Measurements from ENCODE around the gene ACOT7.

The ACOT7 gene

DNA sequence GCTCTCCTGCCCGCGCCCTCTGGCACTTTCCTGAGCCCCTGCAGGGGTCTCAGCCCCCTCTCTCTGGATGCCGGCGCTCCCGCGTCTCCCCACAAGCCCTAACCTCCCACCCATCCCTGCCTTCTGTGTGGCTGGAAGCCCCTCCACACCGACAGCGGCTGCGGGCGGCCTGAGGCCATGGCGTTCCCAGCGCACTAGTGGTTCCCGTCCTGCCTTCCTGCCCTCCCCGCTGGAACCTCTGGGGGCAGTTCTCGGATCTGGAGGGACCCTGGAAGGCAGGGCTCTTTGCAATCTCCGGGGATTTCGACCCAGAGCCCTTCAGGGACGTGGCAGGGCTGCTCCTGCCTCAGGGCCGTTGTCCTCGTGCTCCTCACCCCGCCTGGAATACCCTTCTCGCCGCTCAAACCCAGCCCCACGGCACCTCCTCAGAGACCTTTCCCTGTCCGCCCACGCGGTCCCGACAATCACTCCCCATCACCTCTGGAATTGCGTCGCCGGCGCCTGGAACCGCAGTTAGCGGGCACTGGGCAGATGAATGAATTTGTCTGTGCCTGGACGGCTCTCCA lies 30.5 kb upstream of the ACOT7 start:
- no peak for DNase-seq (ENCODE audit: low read depth)

DNA sequence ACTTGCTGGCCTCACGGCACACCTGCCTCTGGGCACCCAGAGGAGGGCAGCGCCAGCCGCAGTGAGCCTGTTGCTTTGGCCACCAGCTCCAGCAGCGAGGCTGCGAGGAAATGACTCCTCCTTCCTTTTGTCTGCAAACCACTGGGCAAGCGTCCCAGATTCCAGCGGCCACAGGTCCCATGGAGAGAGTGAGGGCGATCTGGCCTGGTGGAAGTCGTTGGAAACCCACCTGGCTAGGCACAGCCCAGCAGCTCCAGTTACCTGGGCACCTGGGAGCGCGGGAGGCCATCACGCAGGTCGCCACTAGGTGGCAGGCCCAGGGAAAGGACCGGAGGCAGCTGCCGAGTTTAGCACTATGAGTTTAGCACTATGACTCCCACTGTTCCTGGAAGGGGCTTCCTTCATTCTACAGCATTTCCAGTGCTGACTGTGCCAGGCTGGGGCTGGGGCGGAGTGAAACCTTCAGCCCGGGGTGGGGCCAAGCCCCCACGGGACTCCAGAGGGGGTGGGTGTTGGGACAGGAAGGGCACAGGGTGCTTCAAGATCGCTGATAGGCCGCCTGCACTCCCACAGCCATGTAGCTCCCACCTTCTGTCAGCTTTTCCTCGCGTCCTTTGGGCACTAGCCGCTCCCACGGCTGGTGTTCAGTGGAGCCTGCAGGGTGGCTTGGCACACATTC lies 29.9 kb upstream of the ACOT7 start:
- peak; percentile 38 for DNase-seq (ENCODE audit: low read depth)

DNA sequence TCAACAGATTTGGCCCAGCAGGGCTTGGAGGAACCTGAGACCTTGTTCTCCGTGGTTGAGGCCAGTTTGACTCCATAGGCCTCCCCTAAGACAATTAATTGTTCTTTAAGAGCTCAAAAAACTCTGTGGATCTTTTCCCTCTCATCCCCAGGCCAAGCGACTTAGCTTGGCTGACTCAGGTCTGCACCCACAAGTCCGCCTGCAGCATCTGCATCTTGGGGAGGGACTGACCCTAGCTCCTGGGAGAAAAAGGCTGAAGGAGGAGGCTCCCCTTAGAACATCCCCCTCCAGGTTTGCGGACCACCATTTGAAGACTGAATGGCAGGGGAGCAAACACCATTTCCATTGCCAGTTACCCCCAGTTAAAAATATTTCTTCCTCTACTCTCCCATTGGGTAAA lies 27.7 kb upstream of the ACOT7 start:
- DNase-seq (ENCODE audit: low read depth) = no peak

DNA sequence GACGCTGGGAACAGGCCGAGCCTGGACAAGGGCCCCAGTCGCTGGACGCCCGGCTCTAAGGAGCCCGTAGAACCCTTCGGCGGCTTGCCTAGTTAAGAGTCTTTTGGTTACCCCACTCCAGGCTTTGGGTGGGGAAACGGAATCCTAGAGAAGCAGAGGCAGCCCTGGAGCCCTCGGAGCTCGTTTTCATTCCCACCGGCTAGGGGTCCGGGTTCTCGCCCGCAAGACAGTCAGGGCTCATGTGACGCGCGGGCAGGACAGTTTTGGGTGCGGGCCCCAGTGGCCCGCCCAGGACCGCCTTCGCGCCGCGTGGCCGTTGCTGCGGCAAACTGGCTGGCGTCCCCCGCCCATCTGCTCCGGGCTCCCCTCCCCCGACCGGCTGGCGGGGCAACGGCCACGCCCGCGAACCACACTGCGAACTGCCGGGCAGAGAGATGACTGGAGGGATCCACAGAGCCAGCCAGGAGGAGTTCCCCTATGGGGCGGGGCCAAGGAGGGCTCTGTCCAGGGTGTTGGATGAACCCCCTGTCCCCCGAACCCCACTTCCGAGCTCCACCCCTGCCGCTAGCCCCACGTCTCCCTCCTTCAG lies 27.0 kb upstream of the ACOT7 start:
- DNase-seq (ENCODE audit: low read depth) = no peak

DNA sequence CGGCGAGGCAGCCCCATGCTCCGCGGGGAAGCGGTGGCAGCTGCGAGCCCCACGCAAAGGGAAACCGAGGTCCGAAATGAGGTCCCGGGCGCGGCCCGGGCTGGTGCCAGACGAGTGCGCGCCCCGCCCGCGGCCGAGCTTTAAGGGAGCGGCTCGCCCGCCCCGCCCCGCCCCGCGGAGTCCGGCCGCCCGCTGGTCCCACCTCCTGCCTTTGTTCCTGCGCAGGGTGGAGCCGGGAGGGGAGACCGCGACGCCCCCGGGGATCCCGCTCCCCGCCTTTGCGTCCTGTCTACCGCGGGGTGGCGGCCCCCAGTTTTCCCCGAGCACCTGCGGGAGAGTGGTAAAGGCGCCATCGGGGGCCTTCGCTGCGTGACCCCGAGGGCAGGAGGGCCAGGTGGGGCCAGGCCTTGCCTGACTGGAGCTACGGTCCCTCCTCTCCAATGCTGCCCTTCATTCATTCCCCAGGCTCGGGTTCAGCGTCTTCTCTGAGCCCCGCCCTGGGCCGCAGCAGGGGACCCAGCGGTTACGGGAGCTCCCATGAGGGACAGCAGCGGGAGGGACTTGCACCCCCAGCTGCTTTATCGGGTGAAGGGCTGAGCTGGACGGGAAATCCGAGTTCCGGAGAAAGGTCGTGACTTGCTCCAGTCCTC lies 26.4 kb upstream of the ACOT7 start, which contains the start of gene HES2:
TSS of gene HES2 (minus strand) at position 116 of the 650 bp plus-strand sequence. CDS start at position 17, 99 bp downstream.
- no peak for DNase-seq (ENCODE audit: low read depth)

DNA sequence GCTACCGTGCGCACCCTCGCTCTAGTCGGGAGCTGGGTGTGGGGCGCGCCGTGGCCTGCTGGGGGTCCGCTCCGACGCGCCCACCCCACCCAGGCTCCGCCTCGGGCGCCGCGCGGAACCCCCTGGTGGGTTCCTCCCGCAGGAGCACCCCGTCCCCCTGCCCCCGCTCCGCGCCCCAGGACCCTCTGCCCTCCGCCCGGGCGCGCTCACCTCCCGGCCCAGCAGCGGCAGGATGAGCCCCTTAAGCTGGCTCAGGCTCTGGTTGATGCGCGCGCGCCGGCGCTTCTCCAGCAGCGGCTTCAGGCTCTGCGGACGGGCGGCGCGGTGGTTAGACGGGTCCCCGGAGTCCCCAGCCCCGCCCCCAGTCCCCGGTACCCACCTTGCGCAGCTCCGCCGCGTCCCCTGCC lies 25.8 kb upstream of the ACOT7 start:
- no peak for DNase-seq (ENCODE audit: low read depth)

DNA sequence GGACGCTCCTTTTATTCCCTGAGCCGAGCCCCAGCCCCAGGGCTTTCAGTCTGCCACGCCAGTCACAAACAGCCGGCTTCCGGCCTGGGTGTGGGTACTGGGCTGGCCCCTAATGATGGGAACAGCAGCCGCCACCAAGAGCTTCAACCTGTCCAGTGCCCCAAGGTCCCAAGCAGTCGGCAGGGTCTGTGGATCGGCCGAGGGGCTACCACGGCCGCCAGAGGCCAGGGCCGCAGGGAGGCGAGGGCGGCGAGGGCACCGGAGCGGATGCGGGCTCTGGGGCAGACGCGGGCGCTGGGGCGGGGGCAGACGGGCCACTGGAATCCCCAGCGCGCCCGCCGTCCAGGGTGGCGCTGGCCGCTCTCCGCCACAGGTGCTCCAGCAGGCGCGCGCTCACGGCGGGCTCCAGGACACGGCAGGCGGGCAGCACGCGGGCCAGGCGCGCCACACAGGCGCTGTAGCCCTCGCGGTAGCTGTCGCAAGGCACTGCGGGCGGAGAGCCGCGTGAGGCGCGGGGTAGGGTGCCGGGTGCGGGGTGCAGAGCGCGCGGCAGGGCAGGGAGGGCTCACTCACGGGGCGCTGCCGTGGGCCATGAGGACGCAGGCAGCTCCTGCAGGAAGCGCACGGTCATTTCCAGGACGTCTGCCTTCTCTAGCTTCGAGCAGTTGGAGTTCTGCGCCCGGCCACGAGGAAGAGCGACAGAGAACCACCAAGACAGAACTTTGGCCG lies 25.3 kb upstream of the ACOT7 start:
- DNase-seq (ENCODE audit: low read depth) = no peak

DNA sequence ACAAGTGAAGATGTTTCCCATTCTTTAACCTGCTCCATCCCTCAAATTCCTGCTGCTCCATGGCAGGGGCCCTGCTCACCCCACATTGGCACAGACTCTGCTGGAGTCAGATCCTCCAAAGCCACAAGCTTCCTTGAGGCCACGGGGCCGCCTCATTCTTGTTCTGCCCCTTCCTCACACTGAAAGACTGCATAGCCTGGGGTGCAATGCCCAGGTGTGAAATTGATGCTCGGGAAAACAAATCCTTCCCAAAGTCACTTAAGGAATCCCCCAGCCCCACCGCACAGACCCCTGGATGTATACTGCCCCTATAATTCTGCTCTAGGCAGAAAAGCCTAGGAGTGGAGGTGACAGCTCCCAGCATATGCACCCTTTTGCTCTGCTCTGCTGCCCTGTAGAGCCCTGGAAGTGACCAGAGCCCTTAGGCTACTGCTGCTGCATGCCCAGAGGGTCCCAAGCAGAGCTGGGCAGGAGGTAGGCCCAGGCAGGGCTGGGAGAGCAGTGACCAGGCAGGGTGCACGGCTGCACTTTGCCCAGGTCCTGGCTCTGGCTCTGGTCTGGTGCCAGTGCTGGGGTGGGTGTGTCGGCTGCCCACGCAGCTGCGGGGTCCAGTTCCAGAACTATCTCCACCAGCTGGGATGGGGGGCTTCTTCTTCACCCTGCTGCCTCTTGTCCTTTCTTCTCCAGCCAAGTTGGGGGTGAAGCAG lies 24.5 kb upstream of the ACOT7 start:
- no peak for DNase-seq (ENCODE audit: low read depth)

DNA sequence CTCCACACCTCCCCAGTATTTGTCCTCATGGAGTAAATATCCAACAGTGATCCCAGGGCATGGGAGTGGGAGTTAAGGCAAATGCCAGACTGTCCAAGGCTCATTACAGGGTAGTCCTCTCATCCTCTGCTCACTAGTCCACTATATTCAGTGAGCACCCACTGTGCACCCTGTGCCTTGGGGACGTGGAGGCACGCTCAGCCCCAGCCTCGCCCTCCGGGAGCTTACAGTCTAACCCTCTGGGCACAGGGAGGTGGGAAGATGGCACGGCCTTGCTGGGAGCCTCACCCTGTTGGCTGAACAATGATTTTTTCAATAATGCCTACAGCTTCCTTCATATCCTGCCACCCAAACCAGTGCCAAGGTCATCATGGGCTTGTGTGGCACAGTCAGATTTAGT lies 23.3 kb upstream of the ACOT7 start:
- no peak for DNase-seq (ENCODE audit: low read depth)

DNA sequence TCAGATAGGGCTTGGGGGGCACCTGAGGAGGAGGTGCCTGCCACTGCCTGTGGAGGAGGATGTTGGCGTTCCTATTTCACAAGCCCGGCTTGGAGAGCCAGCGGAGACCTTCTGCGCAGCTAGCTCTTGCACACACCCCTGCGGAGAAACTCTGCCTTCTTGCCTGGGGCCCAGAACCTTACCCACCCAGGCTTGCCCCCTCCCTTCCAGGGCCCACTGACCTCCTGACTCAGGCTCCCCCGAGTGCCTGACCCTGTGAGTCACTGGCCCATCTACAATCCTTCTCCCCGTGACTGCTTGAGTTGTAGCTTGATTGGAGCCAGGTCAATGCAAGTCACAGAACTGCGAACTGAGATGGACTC lies 22.7 kb upstream of the ACOT7 start:
- no peak for DNase-seq (ENCODE audit: low read depth)

DNA sequence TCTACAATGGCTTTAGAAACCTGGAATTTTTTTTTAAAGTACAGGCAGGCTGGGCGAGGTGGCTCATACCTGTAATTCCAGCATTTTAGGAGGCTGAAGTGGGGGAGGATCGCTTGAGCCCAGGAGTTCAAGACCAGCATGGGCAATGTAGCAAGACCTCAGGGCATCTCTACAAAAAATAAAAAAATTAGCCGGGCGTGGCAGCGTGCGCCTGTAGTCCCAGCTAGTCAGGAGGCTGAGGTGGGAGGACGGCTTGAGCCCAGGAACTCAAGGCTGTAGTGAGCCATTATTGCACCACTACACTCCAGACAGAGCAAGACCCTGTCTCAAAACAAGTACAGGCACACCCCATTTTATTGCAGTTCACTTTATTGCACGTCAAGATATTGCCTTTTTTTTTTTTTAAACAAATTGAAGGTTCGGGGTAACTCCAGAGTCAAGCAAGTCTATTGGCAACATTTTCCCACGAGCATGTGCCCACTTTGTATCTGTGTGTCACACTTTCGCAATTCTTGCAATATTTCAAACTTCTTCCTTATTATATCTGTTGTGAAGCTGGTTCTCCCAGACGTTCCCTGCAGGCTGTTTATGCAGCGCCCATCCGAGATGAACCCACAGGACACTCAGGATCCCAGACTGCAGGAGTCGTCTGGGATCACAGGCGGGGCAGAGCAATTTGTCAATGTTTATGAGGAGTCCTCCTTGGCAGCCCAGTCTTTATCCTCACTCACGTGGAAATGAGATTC lies 21.5 kb upstream of the ACOT7 start:
- no peak for DNase-seq (ENCODE audit: low read depth)

DNA sequence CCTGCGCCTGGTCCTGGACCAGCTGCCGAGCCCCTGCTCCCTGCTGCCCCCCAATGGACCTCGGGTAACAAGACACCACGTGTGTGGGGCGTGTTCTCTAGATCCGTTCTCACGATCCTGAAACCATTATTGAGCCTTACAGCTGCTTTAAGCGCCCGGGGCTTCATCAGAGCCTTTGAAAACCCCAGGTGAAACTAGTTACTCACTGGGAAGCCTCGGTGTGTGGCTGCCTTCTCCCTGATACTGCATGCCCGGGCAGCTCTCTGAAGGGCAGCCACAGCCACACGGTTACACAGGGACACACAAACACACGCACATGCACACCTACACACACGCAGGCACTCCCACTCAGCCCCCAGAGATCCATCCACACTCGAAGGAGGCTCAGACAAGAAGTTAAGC lies 20.9 kb upstream of the ACOT7 start:
- no peak for DNase-seq (ENCODE audit: low read depth)

DNA sequence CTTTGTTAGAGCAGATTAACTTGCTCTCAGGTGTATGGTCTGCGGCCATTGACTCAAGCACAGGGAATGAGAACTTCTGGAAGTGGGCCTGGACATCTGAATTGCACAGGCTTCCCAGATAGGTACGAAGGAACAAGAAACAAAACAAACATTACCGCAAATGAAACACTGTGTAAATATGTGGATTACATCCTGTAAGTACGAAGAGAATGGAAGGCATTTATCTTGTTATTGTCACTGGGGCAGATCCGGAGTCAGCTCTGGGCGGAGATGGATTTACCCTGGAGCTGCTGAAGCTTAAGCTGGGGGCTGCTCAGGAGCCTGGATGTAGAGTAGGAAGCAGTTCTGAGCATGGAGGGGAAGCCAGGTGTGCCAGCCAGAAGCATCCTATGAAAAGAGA lies 19.3 kb upstream of the ACOT7 start:
- no peak for DNase-seq (ENCODE audit: low read depth)

DNA sequence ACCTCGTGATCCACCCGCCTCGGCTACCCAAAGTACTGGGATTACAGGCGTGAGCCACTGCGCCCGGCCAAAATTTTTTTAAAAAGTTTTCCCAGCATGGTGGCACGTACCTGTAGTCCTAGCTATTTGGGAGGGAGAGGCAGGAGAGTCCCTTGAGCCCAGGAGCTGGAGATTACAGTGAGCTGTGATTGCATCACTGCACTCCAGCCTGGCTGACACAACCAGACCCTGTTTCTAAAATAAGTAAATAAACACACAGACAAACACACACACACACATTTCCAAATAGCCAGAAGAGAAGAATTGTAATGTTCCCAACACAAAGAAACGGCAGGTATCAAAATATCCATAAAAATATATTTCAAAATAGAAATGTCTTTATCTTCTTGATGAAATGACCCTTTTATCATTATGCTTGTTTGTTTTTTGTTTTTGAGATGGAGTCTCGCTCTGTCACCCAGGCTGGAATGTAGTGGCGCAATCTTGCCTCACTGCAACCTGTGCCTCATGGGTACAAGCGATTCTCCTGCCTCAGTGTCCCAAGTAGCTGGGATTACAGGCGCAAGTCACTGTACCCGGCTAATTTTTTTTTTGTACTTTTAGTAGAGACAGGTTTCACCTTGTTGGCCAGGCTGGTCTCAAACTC lies 16.8 kb upstream of the ACOT7 start:
- no peak for DNase-seq (ENCODE audit: low read depth)

DNA sequence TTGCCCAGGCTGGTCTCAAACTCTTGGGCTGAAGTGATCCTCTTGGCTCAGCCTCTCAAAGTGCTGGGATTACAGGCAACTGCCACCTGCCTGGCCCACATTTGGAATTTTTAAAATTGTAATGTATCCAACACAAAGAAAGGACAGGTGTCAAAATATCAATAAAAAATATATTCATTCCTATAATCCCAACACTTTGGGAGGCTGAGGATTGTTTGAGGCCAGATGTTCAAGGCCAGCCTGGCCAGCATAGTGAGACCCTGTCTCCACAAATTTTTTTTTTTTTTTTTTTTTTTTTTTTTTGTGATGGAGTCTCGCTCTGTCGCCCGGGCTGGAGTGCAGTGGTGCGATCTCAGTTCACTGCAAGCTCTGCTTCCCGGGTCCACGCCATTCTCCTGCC lies 16.2 kb upstream of the ACOT7 start:
- DNase-seq (ENCODE audit: low read depth) = no peak

DNA sequence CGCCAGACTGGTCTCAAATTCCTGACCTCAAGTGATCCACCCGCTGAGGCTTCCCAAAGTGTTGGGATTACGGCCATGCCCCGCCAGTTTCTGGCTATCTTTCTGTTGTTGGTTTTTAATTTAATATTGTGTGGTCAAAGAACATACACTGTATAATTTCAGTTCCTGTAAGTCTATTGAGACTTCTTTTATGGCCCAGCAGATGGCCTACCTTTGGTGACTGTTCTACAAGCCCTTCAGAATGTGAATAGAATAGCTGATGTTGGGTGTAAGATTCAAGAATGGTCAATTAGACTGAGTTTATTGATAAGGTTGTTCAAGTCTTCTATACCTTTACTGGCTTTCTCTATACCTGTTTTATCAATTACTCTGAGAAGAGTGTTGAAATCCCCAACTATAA lies 15.5 kb upstream of the ACOT7 start:
- DNase-seq (ENCODE audit: low read depth) = no peak

DNA sequence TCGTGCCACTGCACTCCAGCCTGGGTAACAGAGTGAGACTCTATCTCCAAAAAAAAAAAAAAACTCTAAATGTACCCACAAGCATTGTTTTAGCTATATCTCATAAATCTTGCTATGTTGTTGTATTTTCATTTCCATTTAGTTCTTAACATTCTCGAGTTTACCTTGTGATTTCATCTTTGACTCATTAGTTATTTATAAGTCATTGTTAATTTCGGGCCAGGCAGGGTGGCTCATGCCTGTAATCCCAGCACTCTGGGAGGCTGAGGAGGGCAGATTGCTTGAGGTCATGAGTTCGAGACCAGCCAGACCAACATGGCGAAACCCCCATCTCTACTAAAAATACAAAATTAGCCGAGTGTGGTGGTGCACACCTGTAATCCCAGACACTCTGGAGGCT lies 14.5 kb upstream of the ACOT7 start:
- no peak for DNase-seq (ENCODE audit: low read depth)

DNA sequence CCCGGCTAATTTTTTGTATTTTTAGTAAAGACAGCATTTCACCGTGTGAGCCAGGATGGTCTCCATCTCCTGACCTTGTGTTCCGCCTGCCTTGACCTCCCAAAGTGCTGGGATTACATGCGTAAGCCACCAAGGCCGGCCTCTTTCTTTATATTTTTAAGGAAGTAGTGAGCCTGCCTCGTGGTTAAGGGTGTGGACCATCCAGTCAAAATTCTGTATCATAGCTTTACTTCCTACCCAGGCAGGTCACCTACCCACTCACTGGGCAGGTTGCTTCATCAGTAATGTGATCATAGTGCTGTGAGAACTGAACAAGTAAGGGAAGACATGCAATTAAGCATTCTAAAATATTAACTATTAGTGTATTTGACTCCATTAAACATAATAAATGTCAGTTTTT lies 8.1 kb upstream of the ACOT7 start:
- DNase-seq (ENCODE audit: low read depth) = no peak

DNA sequence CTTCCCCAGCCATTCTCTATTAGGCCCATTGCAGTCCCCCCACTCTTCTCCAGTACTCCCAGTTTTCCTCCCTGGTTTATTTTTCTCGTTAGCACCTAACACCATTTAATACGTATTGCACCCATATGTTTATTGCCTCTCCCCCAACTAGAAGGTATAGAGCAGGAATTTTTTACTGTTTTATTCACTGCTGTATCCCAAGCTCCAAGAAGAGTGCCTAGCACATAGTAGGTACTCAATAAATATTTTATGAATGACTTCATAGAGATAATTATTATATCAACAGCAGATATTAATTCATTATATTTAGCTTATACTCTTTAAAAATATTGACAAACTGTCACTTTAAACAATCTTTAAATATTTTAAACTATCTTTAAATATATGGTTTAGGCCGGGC lies 5.7 kb upstream of the ACOT7 start:
- DNase-seq (ENCODE audit: low read depth) = no peak

DNA sequence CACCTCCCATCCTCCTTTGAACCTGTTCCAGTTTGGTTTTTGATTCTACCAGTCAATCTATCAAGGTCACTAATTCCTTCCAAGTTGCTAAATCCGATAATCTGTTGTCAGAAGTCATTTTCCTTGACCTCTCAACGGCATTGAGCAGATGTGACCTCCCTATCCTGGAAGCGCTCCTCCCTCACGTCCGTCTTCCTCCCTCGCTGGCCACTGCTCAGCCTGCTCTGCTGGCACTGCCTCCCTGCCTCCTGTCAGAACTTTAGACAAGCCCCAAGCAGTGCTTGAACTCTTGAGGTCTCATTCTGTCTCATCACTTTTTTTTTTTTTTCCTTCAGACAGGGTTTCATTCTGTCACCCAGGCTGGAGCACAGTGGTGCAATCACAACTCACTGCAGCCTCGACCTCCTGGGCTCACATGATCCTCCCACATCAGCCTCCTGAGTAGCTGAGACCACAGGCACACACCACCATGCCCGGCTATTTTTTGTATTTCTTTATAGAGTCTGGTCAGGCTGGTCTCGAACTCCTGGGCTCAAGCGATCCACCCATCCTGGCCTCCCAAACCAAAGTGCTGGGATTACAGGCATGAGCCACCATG lies 4.4 kb upstream of the ACOT7 start:
- DNase-seq (ENCODE audit: low read depth) = no peak
